NB4 (cell line): ENCODE results near the gene HPCAL1.

Experiments used
- DNase-seq: peaks from one replicate; pipeline ENCODE4 v3.0.0; 2010; ENCODE audit warnings: low read depth
- H3K4me3 ChIP-seq: one replicate; pipeline ENCODE4 v1.5.1; 2011; ENCODE audit warnings: mild to moderate bottlenecking, low read depth, low read length, moderate library complexity
- MYC ChIP-seq: IDR thresholded peaks from 2 replicates; pipeline ENCODE4 v1.6.1; 2011; ENCODE audit warnings: low read depth, low read length
- POLR2A ChIP-seq: IDR thresholded peaks from 2 replicates; pipeline ENCODE4 v1.6.1; 2011; ENCODE audit warnings: mild to moderate bottlenecking; ENCODE audit not compliant: insufficient read length; ENCODE audit errors: extremely low read depth
- TF ChIP-seq, protein P1 (sequence below): IDR thresholded peaks from 2 replicates; pipeline ENCODE4 v1.6.1; 2011; ENCODE audit warnings: low read depth, low read length
- TF ChIP-seq, protein P2 (sequence below): IDR thresholded peaks from one replicate; pipeline ENCODE4 v1.5.1; 2012; ENCODE audit warnings: low read depth, low read length

Gene HPCAL1

DNA sequence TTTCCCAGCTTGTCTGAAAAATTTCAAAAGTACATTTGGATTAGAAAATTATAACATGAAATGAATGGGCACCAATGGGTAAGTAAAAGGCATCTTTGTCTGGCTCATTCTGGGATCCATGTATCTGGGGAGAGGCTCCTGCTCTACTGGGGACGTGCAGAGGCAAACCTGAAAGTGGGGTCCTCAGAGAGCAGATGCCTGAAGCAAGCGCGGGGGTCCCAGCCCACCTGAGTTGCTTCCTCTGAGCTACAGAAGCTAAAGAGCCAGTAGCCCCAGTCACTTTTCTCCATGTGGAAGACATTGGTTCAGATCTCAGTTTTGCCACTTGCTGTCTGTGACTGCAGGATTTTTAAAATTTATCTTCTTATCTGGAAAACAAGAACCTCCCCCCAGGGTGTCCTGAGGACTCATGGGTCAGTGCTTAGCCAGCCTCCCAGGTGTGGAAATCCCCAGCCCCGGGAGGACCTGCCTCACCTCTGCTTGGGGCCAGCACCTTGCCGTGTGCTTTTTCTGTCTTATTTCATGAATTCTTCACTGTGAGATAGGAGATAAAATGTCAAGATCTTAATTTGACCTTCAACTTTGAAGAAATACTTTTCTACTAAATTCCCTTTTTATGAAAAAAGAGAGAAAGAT lies 170.5 kb downstream of the HPCAL1 start:
- no peak overlapping the region for H3K4me3 ChIP-seq
- TF ChIP-seq, protein P1, sequence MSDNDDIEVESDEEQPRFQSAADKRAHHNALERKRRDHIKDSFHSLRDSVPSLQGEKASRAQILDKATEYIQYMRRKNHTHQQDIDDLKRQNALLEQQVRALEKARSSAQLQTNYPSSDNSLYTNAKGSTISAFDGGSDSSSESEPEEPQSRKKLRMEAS: no peak
- TF ChIP-seq, protein P2, sequence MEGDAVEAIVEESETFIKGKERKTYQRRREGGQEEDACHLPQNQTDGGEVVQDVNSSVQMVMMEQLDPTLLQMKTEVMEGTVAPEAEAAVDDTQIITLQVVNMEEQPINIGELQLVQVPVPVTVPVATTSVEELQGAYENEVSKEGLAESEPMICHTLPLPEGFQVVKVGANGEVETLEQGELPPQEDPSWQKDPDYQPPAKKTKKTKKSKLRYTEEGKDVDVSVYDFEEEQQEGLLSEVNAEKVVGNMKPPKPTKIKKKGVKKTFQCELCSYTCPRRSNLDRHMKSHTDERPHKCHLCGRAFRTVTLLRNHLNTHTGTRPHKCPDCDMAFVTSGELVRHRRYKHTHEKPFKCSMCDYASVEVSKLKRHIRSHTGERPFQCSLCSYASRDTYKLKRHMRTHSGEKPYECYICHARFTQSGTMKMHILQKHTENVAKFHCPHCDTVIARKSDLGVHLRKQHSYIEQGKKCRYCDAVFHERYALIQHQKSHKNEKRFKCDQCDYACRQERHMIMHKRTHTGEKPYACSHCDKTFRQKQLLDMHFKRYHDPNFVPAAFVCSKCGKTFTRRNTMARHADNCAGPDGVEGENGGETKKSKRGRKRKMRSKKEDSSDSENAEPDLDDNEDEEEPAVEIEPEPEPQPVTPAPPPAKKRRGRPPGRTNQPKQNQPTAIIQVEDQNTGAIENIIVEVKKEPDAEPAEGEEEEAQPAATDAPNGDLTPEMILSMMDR: no peak
- TF ChIP-seq MYC (no peak), POLR2A (no peak)
- no peak for DNase-seq

GRCh38 chr2:10475221-10475722 lies 172.6 kb downstream of the HPCAL1 start:
- TF ChIP-seq POLR2A (no peak), MYC (no peak)
- TF ChIP-seq, protein P2: no peak
- TF ChIP-seq, protein P1: no peak
- no peak for DNase-seq
- H3K4me3 ChIP-seq: no peak overlapping the region

DNA sequence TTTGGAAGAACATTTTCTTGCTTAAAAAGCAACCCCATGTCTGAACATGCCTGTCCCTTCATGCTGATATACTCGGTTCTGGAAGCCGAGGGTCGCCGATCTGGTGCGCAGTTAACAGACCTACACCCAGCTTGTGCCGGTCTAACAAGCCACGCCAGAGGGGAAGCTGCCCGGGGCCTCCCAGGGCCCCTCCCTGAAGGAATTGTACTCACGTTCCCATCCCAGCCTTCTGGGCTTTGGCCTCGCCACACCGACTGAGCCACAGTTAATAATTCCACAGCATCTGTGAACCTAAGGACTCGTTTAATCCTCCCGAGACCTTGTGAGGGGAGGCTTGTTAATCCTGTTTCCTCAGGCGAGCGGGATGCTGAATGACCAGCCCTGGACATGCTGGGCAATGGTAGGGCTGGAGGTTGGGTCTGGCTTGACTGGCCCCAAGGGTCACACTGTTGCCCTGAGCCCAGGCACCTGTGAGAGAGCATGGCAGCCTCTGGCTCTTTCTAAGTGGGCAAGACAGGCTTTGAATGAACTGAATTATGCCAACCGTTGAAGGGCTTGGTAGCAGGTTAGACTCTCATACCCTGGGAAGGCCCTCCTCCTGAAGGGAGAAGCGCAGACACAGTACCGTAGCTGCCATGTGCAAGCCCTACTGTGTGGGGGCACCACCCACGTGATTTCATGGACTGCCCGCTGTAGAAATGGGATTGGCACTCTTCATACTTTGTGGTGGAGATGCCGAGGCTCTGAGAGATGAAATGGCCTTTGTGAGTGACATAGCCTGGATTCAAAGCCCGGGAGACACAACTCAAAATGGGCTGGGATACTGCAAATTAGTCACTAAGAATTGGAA lies 173.3 kb downstream of the HPCAL1 start:
- no peak overlapping the region for H3K4me3 ChIP-seq
- no peak for TF ChIP-seq MYC
- TF ChIP-seq POLR2A: no peak
- TF ChIP-seq, protein P2: no peak
- TF ChIP-seq, protein P1: no peak
- no peak for DNase-seq

GRCh38 chr2:10476723-10477442 lies 174.2 kb downstream of the HPCAL1 start:
- TF ChIP-seq POLR2A: no peak
- TF ChIP-seq, protein P1: no peak
- TF ChIP-seq, protein P2: no peak
- TF ChIP-seq MYC: no peak
- no peak for DNase-seq
- no peak overlapping the region for H3K4me3 ChIP-seq
